Peyer's patch (tissue), 4 donors: ENCODE results near the gene ACSF2.
"Not testable (repeated sequence)": the region's sequence is repeated elsewhere in the genome, so short reads cannot be mapped to it uniquely, and the experiment has no call there.

ENCODE experiments used
- POLR2A ChIP-seq, 2 donors: fragments of 450-650 bp; IDR thresholded peaks; one replicate each; pipeline ENCODE4 v1.5.1; 2017; ENCODE audit warnings: antibody characterized with exemption in 2 of 2, mild to moderate bottlenecking in 2 of 2, moderate library complexity in 2 of 2
- TF ChIP-seq, protein P1 (sequence below), 6 experiments: fragments of 450-650 bp in 4 of 6; fragments of 200-600 bp in 2 of 6; sonication (generic) in 1 of 6; IDR thresholded peaks; one replicate each; pipeline ENCODE4 v1.5.1; 2017 to 2019; ENCODE audit warnings: antibody characterized with exemption in 6 of 6, mild to moderate bottlenecking in 3 of 6, moderate library complexity in 1 of 6

DNA sequence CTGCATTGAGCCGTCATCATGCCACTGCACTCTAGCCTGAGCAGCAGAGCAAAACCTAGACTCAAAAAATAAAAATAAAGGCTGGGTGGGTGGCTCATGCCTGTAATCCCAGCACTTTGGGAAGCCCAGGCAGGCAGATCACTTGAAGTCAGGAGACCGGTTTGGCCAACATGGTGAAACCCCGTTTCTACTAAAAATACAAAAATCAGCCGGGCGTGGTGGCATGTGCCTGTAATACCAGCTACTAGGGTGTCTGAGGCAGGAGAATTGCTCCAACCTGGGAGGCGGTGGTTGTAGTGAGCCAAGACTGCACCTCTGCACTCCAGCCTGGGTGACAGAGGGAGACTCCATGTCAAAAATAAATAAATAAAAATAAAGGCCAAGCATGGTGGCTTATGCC lies 2.1 kb downstream of the ACSF2 start:
- TF ChIP-seq, protein P1, sequence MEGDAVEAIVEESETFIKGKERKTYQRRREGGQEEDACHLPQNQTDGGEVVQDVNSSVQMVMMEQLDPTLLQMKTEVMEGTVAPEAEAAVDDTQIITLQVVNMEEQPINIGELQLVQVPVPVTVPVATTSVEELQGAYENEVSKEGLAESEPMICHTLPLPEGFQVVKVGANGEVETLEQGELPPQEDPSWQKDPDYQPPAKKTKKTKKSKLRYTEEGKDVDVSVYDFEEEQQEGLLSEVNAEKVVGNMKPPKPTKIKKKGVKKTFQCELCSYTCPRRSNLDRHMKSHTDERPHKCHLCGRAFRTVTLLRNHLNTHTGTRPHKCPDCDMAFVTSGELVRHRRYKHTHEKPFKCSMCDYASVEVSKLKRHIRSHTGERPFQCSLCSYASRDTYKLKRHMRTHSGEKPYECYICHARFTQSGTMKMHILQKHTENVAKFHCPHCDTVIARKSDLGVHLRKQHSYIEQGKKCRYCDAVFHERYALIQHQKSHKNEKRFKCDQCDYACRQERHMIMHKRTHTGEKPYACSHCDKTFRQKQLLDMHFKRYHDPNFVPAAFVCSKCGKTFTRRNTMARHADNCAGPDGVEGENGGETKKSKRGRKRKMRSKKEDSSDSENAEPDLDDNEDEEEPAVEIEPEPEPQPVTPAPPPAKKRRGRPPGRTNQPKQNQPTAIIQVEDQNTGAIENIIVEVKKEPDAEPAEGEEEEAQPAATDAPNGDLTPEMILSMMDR (IDR thresholded peaks at IDR 0.05) = not testable (repeated sequence)
- TF ChIP-seq POLR2A (IDR thresholded peaks at IDR 0.05) = not testable (repeated sequence)
